ENCODE measurements around the gene SLC6A6. TPM values are rescaled to one million over a fixed set of nuclear protein-coding genes. Genes with fewer than 3 reads are reported as not detected.

SLC6A6 gene
- polyA plus RNA-seq, 2 donors = 2.5 to 3.8 TPM

DNA sequence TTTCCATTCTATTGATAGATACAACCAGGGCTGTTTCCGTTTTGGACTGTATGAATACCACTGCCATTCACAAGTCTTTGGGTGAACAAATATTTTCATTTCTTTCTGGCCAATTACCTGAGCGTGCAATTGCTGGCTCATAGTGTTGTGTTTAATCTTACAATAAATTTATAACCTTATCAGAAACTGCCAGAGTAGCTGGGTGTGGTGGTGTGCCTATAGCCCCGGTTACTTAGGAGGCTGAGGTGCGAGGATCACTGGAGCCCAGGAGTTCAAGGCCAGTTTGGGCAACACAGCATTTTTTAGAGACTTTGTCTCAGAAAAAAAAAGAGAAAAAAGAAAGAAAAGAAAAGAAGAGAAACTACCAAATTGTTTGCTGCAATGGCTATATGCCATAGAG lies 5.4 kb upstream of the SLC6A6 start:
- H3K27ac ChIP-seq (ENCODE audit: low read depth in 2 of 2, low read length in 1 of 2) = no peak overlapping the region
- 80 to 86% methylated on average over 4 of the region's 4 CpGs for WGBS, 2 donors
- H3K4me1 ChIP-seq (ENCODE audit: control insufficient read depth in 2 of 2, insufficient read depth in 2 of 2, low read length in 1 of 2) = peaks cover 0 to 3% of the 10 kb centered on the region in 2 donors
- no peaks in the 10 kb centered on the region for H3K9me3 ChIP-seq (ENCODE audit: control insufficient read depth in 2 of 2, insufficient read depth in 1 of 2, low read depth in 1 of 2, low read length in 1 of 2)
- H3K27me3 ChIP-seq (ENCODE audit: control insufficient read depth in 1 of 2, insufficient read depth in 2 of 2, low read length in 2 of 2) = no peaks in the 10 kb centered on the region
- H3K36me3 ChIP-seq (ENCODE audit: control insufficient read depth in 2 of 2, insufficient read depth in 2 of 2, low read length in 1 of 2) = no peaks in the 10 kb centered on the region
- H3K4me3 ChIP-seq (ENCODE audit: low read depth in 1 of 2, low read length in 2 of 2) = no peak overlapping the region

DNA sequence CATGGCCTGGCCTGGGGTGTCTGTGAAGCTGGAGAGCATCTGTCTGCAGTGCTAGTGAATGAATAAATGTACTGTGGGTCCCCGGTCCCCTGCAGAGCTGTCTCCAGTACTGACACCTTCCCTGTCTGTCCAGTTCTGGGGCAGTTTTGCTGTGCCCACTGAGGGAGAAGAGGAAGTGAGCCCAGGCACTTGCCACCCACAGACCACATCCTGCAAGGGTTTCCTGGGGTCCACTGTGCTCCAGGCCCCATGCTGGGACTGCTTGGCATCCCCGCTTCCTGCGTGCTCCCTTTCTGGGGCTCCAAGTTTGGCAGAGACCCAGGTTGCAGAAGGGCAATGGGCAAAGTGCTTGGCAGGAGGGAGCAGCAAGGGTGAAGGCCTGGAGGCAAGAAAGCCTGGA lies 4.9 kb upstream of the SLC6A6 start:
- Histone ChIP-seq H3K27me3 (ENCODE audit: control insufficient read depth in 1 of 2, insufficient read depth in 2 of 2, low read length in 2 of 2) (no peaks in the 10 kb centered on the region), H3K4me3 (ENCODE audit: low read depth in 1 of 2, low read length in 2 of 2) (no peak overlapping the region), H3K9me3 (ENCODE audit: control insufficient read depth in 2 of 2, insufficient read depth in 1 of 2, low read depth in 1 of 2, low read length in 1 of 2) (no peaks in the 10 kb centered on the region), H3K27ac (ENCODE audit: low read depth in 2 of 2, low read length in 1 of 2) (no peak overlapping the region), H3K4me1 (ENCODE audit: control insufficient read depth in 2 of 2, insufficient read depth in 2 of 2, low read length in 1 of 2) (peaks cover 0 to 3% of the 10 kb centered on the region in 2 donors), H3K36me3 (ENCODE audit: control insufficient read depth in 2 of 2, insufficient read depth in 2 of 2, low read length in 1 of 2) (no peaks in the 10 kb centered on the region)
- WGBS, 2 donors = 73 to 75% methylated on average over 3 of the region's 3 CpGs

DNA sequence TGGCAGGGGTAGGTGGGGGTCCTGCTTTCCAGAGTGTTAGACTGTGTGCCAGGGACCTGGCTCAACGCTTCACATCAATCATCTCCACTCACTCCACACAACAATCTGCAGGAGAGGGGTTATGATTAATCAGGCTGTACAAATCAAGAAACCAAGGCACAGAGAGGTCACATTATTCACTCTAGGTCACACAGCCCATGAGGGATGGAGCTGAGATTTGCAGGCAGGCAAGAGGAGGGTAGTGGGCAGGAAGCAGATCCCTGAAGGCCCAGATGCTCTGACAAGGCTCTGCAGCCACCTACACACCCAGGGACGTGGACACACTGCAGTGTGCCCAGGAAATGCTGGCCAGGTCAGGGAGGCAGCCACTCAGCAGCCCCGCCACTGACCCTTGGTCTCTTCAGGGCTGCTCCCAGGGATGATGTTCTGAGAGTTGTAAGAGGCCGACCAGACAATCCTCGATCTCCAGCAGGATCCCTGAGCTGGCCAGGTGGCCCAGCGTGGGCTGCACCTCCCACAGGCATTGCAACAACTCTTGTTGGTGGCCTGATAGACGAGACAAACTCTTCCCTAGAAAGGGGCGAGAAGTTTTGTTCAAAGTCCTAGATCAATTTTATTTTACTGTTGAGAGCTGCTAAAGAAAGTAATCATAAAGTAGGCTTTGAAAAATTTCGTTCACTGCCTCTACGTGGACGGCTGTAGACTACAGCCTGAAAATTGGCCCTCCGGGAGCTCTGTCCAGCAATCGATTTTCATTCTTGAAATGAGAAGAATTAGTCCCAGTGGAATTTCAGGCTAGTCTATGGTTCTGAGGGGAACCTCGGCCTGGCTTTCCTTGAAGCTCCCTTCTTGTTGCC lies 4.2 kb upstream of the SLC6A6 start:
- no peaks in the 10 kb centered on the region for H3K27me3 ChIP-seq (ENCODE audit: control insufficient read depth in 1 of 2, insufficient read depth in 2 of 2, low read length in 2 of 2)
- no peaks in the 10 kb centered on the region for H3K9me3 ChIP-seq (ENCODE audit: control insufficient read depth in 2 of 2, insufficient read depth in 1 of 2, low read depth in 1 of 2, low read length in 1 of 2)
- peaks cover 0 to 3% of the 10 kb centered on the region in 2 donors for H3K4me1 ChIP-seq (ENCODE audit: control insufficient read depth in 2 of 2, insufficient read depth in 2 of 2, low read length in 1 of 2)
- WGBS, 2 donors = 81 to 86% methylated on average over 14 of the region's 14 CpGs
- H3K27ac ChIP-seq (ENCODE audit: low read depth in 2 of 2, low read length in 1 of 2) = no peak overlapping the region
- H3K36me3 ChIP-seq (ENCODE audit: control insufficient read depth in 2 of 2, insufficient read depth in 2 of 2, low read length in 1 of 2) = no peaks in the 10 kb centered on the region
- H3K4me3 ChIP-seq (ENCODE audit: low read depth in 1 of 2, low read length in 2 of 2) = no peak overlapping the region

DNA sequence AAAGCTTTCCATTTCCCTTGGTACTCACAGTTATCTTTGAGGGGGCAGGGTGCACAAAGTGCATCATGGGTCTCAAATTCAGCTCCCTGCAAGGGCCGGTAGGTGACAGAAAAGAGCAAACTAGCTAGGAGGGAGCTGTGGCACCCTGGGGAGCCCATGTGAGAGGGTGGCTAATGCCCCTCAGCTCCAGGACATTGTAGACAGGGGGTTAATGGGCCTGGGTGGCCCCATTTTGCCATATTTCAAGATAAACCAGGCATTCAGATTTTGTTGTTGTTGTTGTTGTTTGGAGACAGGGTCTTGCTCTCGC lies 3.7 kb upstream of the SLC6A6 start:
- Histone ChIP-seq H3K9me3 (ENCODE audit: control insufficient read depth in 2 of 2, insufficient read depth in 1 of 2, low read depth in 1 of 2, low read length in 1 of 2) (no peaks in the 10 kb centered on the region), H3K4me1 (ENCODE audit: control insufficient read depth in 2 of 2, insufficient read depth in 2 of 2, low read length in 1 of 2) (peaks cover 0 to 6% of the 10 kb centered on the region in 2 donors), H3K27ac (ENCODE audit: low read depth in 2 of 2, low read length in 1 of 2) (no peak overlapping the region), H3K4me3 (ENCODE audit: low read depth in 1 of 2, low read length in 2 of 2) (no peak overlapping the region), H3K36me3 (ENCODE audit: control insufficient read depth in 2 of 2, insufficient read depth in 2 of 2, low read length in 1 of 2) (no peaks in the 10 kb centered on the region), H3K27me3 (ENCODE audit: control insufficient read depth in 1 of 2, insufficient read depth in 2 of 2, low read length in 2 of 2) (no peaks in the 10 kb centered on the region)
- 90% methylated on average over 2 of the region's 2 CpGs for WGBS, 2 donors

DNA sequence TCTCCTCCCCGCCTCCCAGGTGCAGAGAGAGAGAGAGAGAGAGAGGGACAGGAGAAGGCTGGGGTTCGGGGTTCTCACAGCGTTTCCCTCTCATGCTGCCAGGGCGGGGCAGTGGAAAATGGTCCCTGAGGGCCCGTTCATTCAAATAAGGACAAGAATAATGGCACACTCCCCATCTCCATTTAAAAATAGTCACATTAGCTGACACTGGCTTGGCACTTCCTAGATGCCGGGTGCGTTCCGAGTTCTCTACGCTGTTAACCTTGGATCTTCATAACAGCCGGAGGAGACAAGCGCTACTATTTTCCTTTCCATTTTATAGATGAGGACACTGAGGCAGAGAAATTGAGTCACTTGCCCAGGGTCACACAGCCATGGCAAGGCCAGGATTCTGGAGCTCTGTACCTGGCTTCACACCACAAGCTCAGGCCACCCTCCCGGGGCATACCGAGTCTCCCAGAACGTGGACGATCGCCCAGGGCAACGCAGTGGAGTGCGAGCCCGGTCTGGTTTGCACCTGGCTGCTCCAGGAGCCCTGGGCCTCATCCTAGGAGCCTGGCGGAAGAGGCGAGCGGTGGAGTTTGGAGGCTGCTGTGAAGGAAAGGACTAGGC lies 608 bp upstream of the SLC6A6 start:
- Histone ChIP-seq H3K27ac (ENCODE audit: low read depth in 2 of 2, low read length in 1 of 2) (peak overlapping the region; percentile 82 to 90), H3K4me1 (ENCODE audit: control insufficient read depth in 2 of 2, insufficient read depth in 2 of 2, low read length in 1 of 2) (peaks cover 0 to 13% of the 10 kb centered on the region in 2 donors), H3K4me3 (ENCODE audit: low read depth in 1 of 2, low read length in 2 of 2) (peak overlapping the region in 1 of 2 donors; percentile 24), H3K9me3 (ENCODE audit: control insufficient read depth in 2 of 2, insufficient read depth in 1 of 2, low read depth in 1 of 2, low read length in 1 of 2) (no peaks in the 10 kb centered on the region), H3K27me3 (ENCODE audit: control insufficient read depth in 1 of 2, insufficient read depth in 2 of 2, low read length in 2 of 2) (no peaks in the 10 kb centered on the region), H3K36me3 (ENCODE audit: control insufficient read depth in 2 of 2, insufficient read depth in 2 of 2, low read length in 1 of 2) (no peaks in the 10 kb centered on the region)
- 26 to 33% methylated on average over 22 of the region's 22 CpGs for WGBS, 2 donors

DNA sequence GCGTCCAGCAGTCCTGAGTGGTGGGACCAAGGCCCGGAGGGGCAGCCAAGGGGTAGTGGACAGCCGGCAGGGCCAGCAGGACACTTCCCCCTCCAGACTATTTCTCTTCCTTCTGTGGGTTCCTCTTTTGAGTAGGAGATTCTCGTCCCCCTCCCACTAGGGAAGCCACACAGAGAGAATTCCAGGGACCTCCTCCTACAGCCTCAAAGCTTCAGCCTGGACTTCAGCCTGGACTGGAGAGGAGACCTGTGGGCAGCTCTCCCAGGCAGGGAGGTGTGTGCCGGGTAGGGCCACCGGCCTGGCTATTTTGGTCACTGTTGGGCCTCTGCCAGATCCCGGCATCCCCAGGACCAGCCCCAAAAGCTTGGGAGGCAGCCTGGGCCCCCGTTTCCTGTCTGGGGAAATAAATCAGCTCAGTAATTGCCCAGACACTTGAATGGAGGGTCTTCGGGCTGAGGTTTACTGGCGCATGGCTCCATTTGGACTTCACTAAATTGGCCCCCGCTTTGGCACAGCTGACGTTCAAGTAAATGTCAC lies 1.3 kb downstream of the SLC6A6 start:
- 6 to 17% methylated on average over 12 of the region's 12 CpGs for WGBS, 2 donors
- H3K4me3 ChIP-seq (ENCODE audit: low read depth in 1 of 2, low read length in 2 of 2) = peak overlapping the region; percentile 44 to 72
- H3K27me3 ChIP-seq (ENCODE audit: control insufficient read depth in 1 of 2, insufficient read depth in 2 of 2, low read length in 2 of 2) = no peaks in the 10 kb centered on the region
- no peaks in the 10 kb centered on the region for H3K36me3 ChIP-seq (ENCODE audit: control insufficient read depth in 2 of 2, insufficient read depth in 2 of 2, low read length in 1 of 2)
- peaks cover 0 to 13% of the 10 kb centered on the region in 2 donors for H3K4me1 ChIP-seq (ENCODE audit: control insufficient read depth in 2 of 2, insufficient read depth in 2 of 2, low read length in 1 of 2)
- H3K9me3 ChIP-seq (ENCODE audit: control insufficient read depth in 2 of 2, insufficient read depth in 1 of 2, low read depth in 1 of 2, low read length in 1 of 2) = no peaks in the 10 kb centered on the region
- H3K27ac ChIP-seq (ENCODE audit: low read depth in 2 of 2, low read length in 1 of 2) = no peak overlapping the region

DNA sequence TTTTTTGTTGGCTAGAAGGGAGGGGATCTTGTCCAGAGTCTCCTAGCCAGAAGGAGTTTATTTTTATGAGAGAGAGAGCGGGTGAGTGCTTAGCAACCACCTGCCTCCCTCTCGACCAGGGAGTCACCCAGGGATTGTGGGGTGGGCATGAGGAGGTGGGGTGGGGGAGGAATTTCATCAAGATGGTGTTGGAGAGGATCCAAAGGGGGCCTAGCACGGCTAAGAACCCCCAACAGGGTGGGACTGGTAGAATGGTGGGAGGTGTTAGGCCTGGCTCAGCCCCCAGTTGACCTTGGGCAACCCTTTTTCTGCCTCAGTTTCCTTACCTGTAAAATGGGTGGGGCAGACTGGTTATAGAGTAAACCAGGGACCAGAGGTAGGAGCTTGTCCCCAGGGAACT lies 1.8 kb downstream of the SLC6A6 start:
- Histone ChIP-seq H3K4me1 (ENCODE audit: control insufficient read depth in 2 of 2, insufficient read depth in 2 of 2, low read length in 1 of 2) (peaks cover 0 to 13% of the 10 kb centered on the region in 2 donors), H3K4me3 (ENCODE audit: low read depth in 1 of 2, low read length in 2 of 2) (peak overlapping the region in 1 of 2 donors; percentile 44), H3K36me3 (ENCODE audit: control insufficient read depth in 2 of 2, insufficient read depth in 2 of 2, low read length in 1 of 2) (no peaks in the 10 kb centered on the region), H3K27me3 (ENCODE audit: control insufficient read depth in 1 of 2, insufficient read depth in 2 of 2, low read length in 2 of 2) (no peaks in the 10 kb centered on the region), H3K9me3 (ENCODE audit: control insufficient read depth in 2 of 2, insufficient read depth in 1 of 2, low read depth in 1 of 2, low read length in 1 of 2) (no peaks in the 10 kb centered on the region), H3K27ac (ENCODE audit: low read depth in 2 of 2, low read length in 1 of 2) (no peak overlapping the region)
- 26 to 29% methylated on average over 3 of the region's 3 CpGs for WGBS, 2 donors

DNA sequence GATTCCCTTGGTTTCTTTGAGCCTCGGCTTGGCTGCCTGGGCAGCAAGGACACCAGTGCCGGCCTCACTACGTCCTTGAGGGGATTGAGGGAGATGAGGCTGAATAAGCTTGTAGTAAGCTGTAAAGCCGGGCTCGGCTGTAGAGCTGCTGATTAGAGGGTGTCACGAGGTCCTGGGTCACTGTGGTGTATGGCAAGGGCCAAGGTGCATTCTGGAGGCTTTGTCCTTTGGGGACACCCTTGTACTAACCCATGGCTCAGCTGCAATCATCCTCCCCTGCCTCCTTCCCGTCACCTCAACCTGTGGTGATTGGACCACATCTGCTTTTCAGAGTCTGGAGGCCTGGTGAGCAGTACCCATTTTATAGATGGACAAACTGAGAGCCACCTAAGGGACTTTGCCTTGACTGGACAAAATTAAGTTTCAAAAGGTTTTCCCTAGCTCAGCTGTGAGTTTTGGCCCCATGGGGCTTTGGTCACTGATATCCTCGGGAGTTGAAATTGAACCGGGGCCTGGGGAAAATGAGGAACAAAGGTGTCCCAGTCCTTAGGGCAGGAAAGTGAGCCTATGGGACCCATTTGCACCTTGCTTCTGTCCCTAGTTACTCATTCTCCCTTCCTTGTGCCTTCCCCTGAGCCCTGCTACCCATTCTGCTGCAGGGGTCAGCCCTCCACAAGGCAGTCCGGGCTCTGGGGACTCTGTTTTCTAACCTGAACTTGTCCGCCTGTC lies 2.4 kb downstream of the SLC6A6 start:
- Histone ChIP-seq H3K36me3 (ENCODE audit: control insufficient read depth in 2 of 2, insufficient read depth in 2 of 2, low read length in 1 of 2) (no peaks in the 10 kb centered on the region), H3K4me3 (ENCODE audit: low read depth in 1 of 2, low read length in 2 of 2) (peak overlapping the region in 1 of 2 donors; percentile 2), H3K4me1 (ENCODE audit: control insufficient read depth in 2 of 2, insufficient read depth in 2 of 2, low read length in 1 of 2) (peaks cover 2 to 13% of the 10 kb centered on the region in 2 donors), H3K9me3 (ENCODE audit: control insufficient read depth in 2 of 2, insufficient read depth in 1 of 2, low read depth in 1 of 2, low read length in 1 of 2) (no peaks in the 10 kb centered on the region), H3K27ac (ENCODE audit: low read depth in 2 of 2, low read length in 1 of 2) (no peak overlapping the region), H3K27me3 (ENCODE audit: control insufficient read depth in 1 of 2, insufficient read depth in 2 of 2, low read length in 2 of 2) (no peaks in the 10 kb centered on the region)
- 83 to 84% methylated on average over 11 of the region's 11 CpGs for WGBS, 2 donors

DNA sequence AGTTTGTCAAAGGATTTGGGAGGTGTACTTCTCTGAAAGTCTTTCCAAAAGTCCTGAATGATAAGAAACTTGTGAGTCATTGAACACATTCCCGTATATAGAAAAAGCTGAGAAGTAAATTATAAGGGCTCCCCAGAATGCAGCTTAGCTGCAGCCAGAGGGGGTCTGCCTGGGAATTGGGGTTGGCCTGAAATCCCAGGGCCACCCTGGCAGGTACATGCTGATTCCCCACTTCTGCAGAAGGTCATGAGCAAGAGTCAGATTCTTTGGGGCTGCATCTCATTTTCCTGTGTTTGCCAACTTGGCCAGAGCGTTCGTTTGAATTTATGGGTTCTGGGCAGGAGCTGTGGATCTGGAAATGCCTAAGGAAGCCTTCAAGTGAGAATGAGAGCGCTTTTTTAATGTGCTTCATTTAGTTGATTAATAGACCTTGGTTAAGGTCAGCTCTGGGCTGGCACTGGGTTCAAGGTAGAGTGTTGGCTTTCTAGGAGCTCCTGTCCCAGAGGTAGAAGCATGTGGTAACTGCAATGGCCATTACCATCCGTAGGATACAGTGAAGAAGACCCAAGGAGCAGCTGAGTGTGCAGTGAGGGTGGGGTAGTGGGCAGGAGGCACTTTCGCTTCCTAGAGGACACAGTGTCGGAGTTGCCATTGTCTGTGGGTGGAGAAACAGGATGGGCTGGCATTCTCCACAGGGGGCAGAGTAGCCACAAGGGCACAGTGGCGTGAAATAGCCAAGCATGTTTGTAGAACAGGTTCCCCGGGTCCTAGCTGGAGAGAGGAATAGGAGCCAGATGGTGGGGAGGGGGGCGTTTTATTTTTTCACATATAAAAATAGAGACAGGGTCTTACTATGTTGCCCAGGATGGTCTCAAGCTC lies 3.2 kb downstream of the SLC6A6 start:
- peak overlapping the region in 1 of 2 donors; percentile 18 for H3K27ac ChIP-seq (ENCODE audit: low read depth in 2 of 2, low read length in 1 of 2)

More for the DNA sequence above, 3.2 kb downstream of the SLC6A6 start:
- Histone ChIP-seq H3K36me3 (ENCODE audit: control insufficient read depth in 2 of 2, insufficient read depth in 2 of 2, low read length in 1 of 2) (no peaks in the 10 kb centered on the region), H3K27me3 (ENCODE audit: control insufficient read depth in 1 of 2, insufficient read depth in 2 of 2, low read length in 2 of 2) (no peaks in the 10 kb centered on the region), H3K4me1 (ENCODE audit: control insufficient read depth in 2 of 2, insufficient read depth in 2 of 2, low read length in 1 of 2) (peaks cover 2 to 13% of the 10 kb centered on the region in 2 donors), H3K9me3 (ENCODE audit: control insufficient read depth in 2 of 2, insufficient read depth in 1 of 2, low read depth in 1 of 2, low read length in 1 of 2) (no peaks in the 10 kb centered on the region), H3K4me3 (ENCODE audit: low read depth in 1 of 2, low read length in 2 of 2) (peak overlapping the region in 1 of 2 donors; percentile 2)
- WGBS, 2 donors = 54 to 64% methylated on average over 10 of the region's 10 CpGs

Data from esophagus (tissue), 2 donors.